PFSK-1 (cell line): ENCODE measurements around the gene ATIC.

Experiments used
- POLR2AphosphoS5 ChIP-seq: IDR thresholded peaks from 2 replicates; pipeline ENCODE4 v1.6.1; 2012; ENCODE audit warnings: low read depth, mild to moderate bottlenecking, control low read depth, low read length, moderate library complexity
- REST ChIP-seq, 2 experiments: IDR thresholded peaks; 2 replicates each; pipeline versions ENCODE4 v1.6.1 to v1.8.0; 2011 to 2012; ENCODE audit warnings: low read depth in 2 of 2, low read length in 2 of 2, control low read depth in 1 of 2, inconsistent platforms in 1 of 2, mild to moderate bottlenecking in 1 of 2, moderate library complexity in 1 of 2; ENCODE audit not compliant: insufficient read depth in 1 of 2
- SIN3A ChIP-seq: IDR thresholded peaks from 2 replicates; pipeline ENCODE4 v1.6.1; 2012; ENCODE audit warnings: mild to moderate bottlenecking, low read length, moderate library complexity, borderline replicate concordance; ENCODE audit not compliant: insufficient read depth

- TF ChIP-seq REST (IDR thresholded peaks at IDR 0.05; ENCODE audit: insufficient read depth in 1 of 2, low read depth in 2 of 2, low read length in 2 of 2) (no peak), POLR2AphosphoS5 (no peak), SIN3A (no peak)
These were observed 4.5 kb downstream of the ATIC start for GRCh38 chr2:215316336-215316735.
